OCI-LY7 (cell line): ENCODE results near the gene AFMID. TPM values are rescaled to one million over a fixed set of nuclear protein-coding genes. Genes with fewer than 3 reads are reported as not detected.
A peak's percentile ranks its signal among the peaks of the same experiment; 100 is the strongest.

ENCODE experiments used
- BruUV-seq: library from RNA; stranded (reverse); fragments of 400-500 nt; replicated peaks from 2 replicates; lab custom pipeline; 2021; lab: Mats Ljungman, UMichigan
- CTCF ChIA-PET: fragments of 300-600 bp; sonication (Branson Sonifier 250); formaldehyde crosslinking; loops from one replicate; lab custom pipeline; 2022; ENCODE audit warnings: antibody characterized with exemption; ENCODE audit not compliant: unreplicated experiment; lab: Charles Lee
- POLR2A ChIA-PET: fragments of 300-600 bp; sonication (Branson Sonifier 250); formaldehyde crosslinking; loops from one replicate; lab custom pipeline; 2022; ENCODE audit warnings: antibody characterized with exemption; lab: Charles Lee
- DNase-seq: peaks from one replicate; pipeline ENCODE4 v3.0.0-alpha.2; 2015; ENCODE audit warnings: low spot score
- H2AFZ ChIP-seq: fragments of 200-600 bp; sonication (generic), shearing (Covaris generic); 2 replicates; pipeline ENCODE4 v1.6.1; 2014; ENCODE audit warnings: mild to moderate bottlenecking, antibody characterized with exemption, low read length, moderate library complexity
- H3K27ac ChIP-seq: fragments of 200-600 bp; sonication (generic); 2 replicates; pipeline ENCODE4 v1.5.1; 2014; ENCODE audit warnings: mixed run types, low read depth, mild to moderate bottlenecking, moderate library complexity, low read length, inconsistent platforms; ENCODE audit not compliant: poor library complexity, severe bottlenecking
- H3K36me3 ChIP-seq: fragments of 200-600 bp; sonication (generic); 2 replicates; pipeline ENCODE4 v1.6.1; 2014; ENCODE audit warnings: mild to moderate bottlenecking, antibody characterized with exemption, low read length, moderate library complexity, mixed read lengths; ENCODE audit not compliant: insufficient read depth
- H3K4me1 ChIP-seq: fragments of 200-600 bp; sonication (generic); 2 replicates; pipeline ENCODE4 v1.5.1; 2014; ENCODE audit warnings: mild to moderate bottlenecking, low read length; ENCODE audit not compliant: insufficient read depth, poor library complexity, severe bottlenecking
- H3K4me2 ChIP-seq: fragments of 200-600 bp; sonication (generic); 2 replicates; pipeline ENCODE4 v1.6.1; 2014; ENCODE audit warnings: mild to moderate bottlenecking, low read length
- H3K4me3 ChIP-seq: fragments of 200-600 bp; sonication (generic); 2 replicates; pipeline ENCODE4 v1.5.1; 2014; ENCODE audit warnings: mild to moderate bottlenecking, low read depth, low read length; ENCODE audit not compliant: poor library complexity, severe bottlenecking
- H3K79me2 ChIP-seq: fragments of 200-600 bp; sonication (generic); 2 replicates; pipeline ENCODE4 v1.6.1; 2016; ENCODE audit warnings: low read depth, mild to moderate bottlenecking, low read length, moderate library complexity, mixed read lengths; ENCODE audit not compliant: insufficient read depth
- H3K9me2 ChIP-seq: fragments of 200-600 bp; sonication (generic); 2 replicates; pipeline ENCODE4 v1.6.1; 2016; ENCODE audit warnings: mild to moderate bottlenecking, low read length, mixed read lengths; ENCODE audit not compliant: insufficient read depth
- H3K9me3 ChIP-seq: fragments of 200-600 bp; sonication (generic); 2 replicates; pipeline ENCODE4 v1.6.1; 2014; ENCODE audit warnings: mild to moderate bottlenecking, mixed run types, low read length, mixed read lengths
- H4K20me1 ChIP-seq: fragments of 200-600 bp; sonication (generic); 2 replicates; pipeline ENCODE4 v1.6.1; 2014; ENCODE audit warnings: mild to moderate bottlenecking, antibody characterized with exemption, low read length, moderate library complexity, mixed read lengths; ENCODE audit not compliant: insufficient read depth
- EZH2phosphoT487 ChIP-seq: fragments of 200-600 bp; sonication (generic); IDR thresholded peaks from 2 replicates; pipeline ENCODE4 v1.6.1; 2018; ENCODE audit warnings: low read depth, borderline replicate concordance, mild to moderate bottlenecking, mixed run types, antibody characterized with exemption, low read length, moderate library complexity, mixed read lengths
- intact Hi-C: fragments of 100-400 bp; cut with micrococcal nuclease; formaldehyde crosslinking; loops from one replicate; pipeline ENCODE4 v1.10.0; 2022; ENCODE audit not compliant: unreplicated experiment
- total RNA-seq, 2 experiments: library from RNA; depleted of rRNA in 1 of 2; stranded (reverse); fragments of >200 nt in 1 of 2; shearing (Covaris generic) in 1 of 2; gene quantifications; 2 replicates each; pipeline ENCODE4 v1.2.3, GENCODE V29; 2014 to 2022
- TF ChIP-seq, protein P1 (sequence below): fragments of 200-600 bp; sonication (generic); conservative IDR thresholded peaks from 2 replicates; pipeline ENCODE4 v1.5.1; 2014; ENCODE audit warnings: mild to moderate bottlenecking, antibody characterized with exemption, low read length, moderate library complexity, mixed read lengths

Gene AFMID
- total RNA-seq, 2 experiments from 2014 or later = 89.1 to 101 TPM

DNA sequence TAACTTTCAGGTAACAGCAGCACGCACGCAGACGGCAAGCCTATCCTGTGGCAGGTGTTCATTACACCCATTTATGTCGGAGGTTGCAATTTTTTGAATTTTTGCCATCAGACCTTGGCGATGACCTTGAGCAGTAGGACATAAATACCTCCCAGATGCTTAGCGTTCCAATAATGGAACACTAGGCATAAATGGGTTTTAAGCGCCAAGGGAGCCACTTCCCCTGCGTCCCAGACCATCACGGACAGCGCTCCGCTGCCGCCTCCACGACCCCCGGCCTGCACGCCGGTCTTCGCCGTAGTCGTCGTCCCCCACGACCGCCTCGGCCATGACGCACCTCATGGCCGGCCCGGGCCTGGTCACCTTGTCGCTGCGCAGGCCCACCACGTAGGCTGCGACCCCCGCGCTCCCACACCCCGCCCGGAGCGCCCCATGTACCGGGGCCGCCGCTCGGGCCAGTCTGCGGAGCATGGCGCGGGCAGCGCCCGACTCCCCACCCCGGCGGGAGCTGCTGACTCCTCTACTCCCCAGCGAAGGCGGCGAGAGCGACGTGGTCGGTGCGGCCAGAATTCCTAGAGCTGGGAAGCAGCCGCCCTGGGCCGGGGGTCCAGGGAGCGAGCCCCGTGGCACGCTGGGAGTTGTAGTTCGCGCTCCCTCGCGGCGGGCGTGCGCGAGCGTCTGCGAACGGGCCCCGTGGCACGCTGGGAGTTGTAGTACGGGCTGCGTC is 66.9 kb downstream of the AFMID start:
- POLR2A ChIA-PET = interaction anchor here (0.9 to 1.5 kb wide), 2 partner anchors 13 to 64 kb away, joined by 3 to 4 read pairs; no protein-coding TSS in a partner anchor
- CTCF ChIA-PET = interaction anchor here (0.6 kb wide), 1 partner anchor 18 kb away, joined by 6 read pairs; no protein-coding TSS in a partner anchor
- DNase-seq = peak; percentile 88
- Histone ChIP-seq H2AFZ (peak overlapping the region; percentile 67), H3K4me3 (peak overlapping the region; percentile 67), H3K4me1 (peaks cover 58% of the 10 kb centered on the region), H3K4me2 (peak overlapping the region; percentile 63), H3K9me2 (no peaks in the 10 kb centered on the region), H4K20me1 (no peaks in the 10 kb centered on the region), H3K36me3 (no peaks in the 10 kb centered on the region), H3K79me2 (no peaks in the 10 kb centered on the region), H3K27ac (peak overlapping the region; percentile 19), H3K9me3 (no peaks in the 10 kb centered on the region)
- no TSS peak for BruUV-seq
- TF ChIP-seq, protein P1, sequence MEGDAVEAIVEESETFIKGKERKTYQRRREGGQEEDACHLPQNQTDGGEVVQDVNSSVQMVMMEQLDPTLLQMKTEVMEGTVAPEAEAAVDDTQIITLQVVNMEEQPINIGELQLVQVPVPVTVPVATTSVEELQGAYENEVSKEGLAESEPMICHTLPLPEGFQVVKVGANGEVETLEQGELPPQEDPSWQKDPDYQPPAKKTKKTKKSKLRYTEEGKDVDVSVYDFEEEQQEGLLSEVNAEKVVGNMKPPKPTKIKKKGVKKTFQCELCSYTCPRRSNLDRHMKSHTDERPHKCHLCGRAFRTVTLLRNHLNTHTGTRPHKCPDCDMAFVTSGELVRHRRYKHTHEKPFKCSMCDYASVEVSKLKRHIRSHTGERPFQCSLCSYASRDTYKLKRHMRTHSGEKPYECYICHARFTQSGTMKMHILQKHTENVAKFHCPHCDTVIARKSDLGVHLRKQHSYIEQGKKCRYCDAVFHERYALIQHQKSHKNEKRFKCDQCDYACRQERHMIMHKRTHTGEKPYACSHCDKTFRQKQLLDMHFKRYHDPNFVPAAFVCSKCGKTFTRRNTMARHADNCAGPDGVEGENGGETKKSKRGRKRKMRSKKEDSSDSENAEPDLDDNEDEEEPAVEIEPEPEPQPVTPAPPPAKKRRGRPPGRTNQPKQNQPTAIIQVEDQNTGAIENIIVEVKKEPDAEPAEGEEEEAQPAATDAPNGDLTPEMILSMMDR = no peak
- TF ChIP-seq EZH2phosphoT487 = no peak
- intact Hi-C loops = loop anchor here (5.0 kb wide), 2 partner anchors 88 to 122 kb away; partner anchors contain the start of gene TMC8

DNA sequence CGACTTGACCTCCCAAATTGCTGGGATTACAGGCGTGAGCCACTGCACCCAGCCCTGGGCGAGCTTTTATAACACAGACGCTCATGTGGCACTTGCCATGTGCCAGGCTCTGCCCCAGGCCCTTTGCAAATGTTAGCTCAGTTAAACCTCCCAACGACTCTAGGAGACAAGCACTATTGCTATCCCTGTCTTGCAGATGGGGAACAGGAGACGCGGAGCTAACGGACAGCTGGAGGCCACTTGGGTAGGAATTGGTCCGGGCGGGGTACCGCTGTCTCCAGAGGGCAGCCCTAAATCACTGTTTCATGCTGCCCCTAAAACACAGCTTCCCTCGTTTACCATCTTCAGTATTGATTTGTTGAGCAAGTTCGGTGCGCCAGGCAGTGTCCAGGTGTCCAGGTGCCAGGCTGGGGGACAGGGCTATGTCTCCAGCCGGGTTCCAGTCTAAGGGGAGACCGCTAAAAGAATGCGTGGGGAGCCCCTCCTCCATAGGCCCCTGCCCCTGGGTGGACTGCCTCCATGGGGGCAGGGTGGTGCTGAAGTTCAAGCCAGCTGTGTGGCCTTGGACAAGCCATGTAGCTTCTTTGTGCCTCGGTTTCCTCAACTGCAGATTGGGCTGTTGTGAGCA is 68.0 kb downstream of the AFMID start:
- CTCF ChIA-PET = interaction anchor here (0.6 kb wide), 1 partner anchor 16 kb away, joined by 6 read pairs; no protein-coding TSS in a partner anchor

More for the DNA sequence above, 68.0 kb downstream of the AFMID start:
- Histone ChIP-seq H2AFZ (no peak overlapping the region), H3K27ac (no peak overlapping the region), H3K79me2 (no peaks in the 10 kb centered on the region), H3K4me2 (no peak overlapping the region), H3K36me3 (no peaks in the 10 kb centered on the region), H3K9me3 (no peaks in the 10 kb centered on the region), H3K9me2 (no peaks in the 10 kb centered on the region), H3K4me3 (no peak overlapping the region), H4K20me1 (no peaks in the 10 kb centered on the region), H3K4me1 (peaks cover 58% of the 10 kb centered on the region)
- BruUV-seq = no TSS peak
- TF ChIP-seq, protein P1 = no peak
- no peak for TF ChIP-seq EZH2phosphoT487
- POLR2A ChIA-PET = interaction anchor here (0.9 to 1.5 kb wide), 3 partner anchors 14 to 65 kb away, joined by 3 to 4 read pairs (median 3); no protein-coding TSS in a partner anchor
- intact Hi-C loops = no loop called here
- no peak for DNase-seq
